Adipose tissue (tissue), 3 donors: ENCODE data around the gene RRM1. TPM values are rescaled to one million over a fixed set of nuclear protein-coding genes. Genes with fewer than 3 reads are reported as not detected.
A peak's percentile ranks its signal among the peaks of the same experiment; 100 is the strongest.

Experiments used
- H3K27ac ChIP-seq: one replicate; pipeline ENCODE4 v1.5.1; 2013; ENCODE audit warnings: low read depth, low read length
- WGBS, 3 donors: extraction: QIAGEN DNeasy Blood & Tissue Kit; methylation state at CpG; one replicate each; pipeline ENCODE4 v1.1.7; 2013; 5-methylcytosine and 5-hydroxymethylcytosine counted together
- polyA plus RNA-seq, 3 donors: library from polyadenylated mRNA; stranded (reverse); fragments of 200-250 nt; gene quantifications; one replicate each; pipeline ENCODE4 v1.2.3, GENCODE V29; 2013
- donor health status: healthy with polysubstance abuse.
- donor health status: Bipolar disorder and iron deficiency.
- donor health status: healthy.

The RRM1 gene
- polyA plus RNA-seq, 3 donors, result 13.1 to 20.5 (median 15.7) TPM

- H3K27ac ChIP-seq, result no peak overlapping the region
- WGBS, 3 donors, result 4 to 9% (median 8%) methylated on average over 4 of the region's 4 CpGs
Measured at GRCh38 chr11:4072668-4073285, 21.8 kb upstream of the RRM1 start.

DNA sequence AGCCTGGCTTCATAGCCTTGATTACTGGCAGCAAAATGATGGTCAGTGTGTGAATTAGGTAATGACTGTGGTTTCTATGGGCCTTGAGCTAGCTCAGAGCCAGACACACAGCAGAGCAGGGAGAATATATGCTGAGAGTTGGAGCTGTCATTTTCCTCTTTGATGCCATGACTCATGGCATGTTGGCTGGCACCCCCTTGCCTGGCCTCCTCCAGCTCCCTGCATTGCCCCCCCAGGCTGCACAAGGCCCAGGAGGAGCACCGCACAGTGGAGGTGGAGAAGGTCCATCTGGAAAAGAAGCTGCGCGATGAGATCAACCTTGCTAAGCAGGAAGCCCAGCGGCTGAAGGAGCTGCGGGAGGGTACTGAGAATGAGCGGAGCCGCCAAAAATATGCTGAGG is 20.3 kb upstream of the RRM1 start:
- H3K27ac ChIP-seq, result no peak overlapping the region
- WGBS, 3 donors, result 89 to 91% (median 90%) methylated on average over 7 of the region's 7 CpGs

DNA sequence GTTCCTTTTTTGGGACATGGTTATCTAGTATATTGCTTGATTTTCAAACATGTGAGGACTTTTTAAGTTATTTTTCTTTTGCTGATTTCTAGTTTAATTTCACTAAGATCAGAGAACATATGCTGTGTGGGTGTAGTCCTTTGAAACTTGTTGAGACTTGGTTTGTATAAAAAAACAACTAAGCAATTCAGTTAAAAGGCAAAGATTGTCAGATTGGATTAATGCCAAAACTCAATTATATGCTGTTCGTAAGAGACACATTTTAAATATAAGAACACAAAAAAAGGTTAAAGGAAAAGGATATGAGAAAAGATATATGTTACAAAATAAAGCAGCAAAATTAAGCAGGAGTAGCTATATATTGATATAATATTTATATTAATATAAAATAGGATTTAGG is 17.8 kb upstream of the RRM1 start:
- 57 to 82% (median 80%) methylated on average over 1 of the region's 1 CpG for WGBS, 3 donors
- H3K27ac ChIP-seq, result no peak overlapping the region

DNA sequence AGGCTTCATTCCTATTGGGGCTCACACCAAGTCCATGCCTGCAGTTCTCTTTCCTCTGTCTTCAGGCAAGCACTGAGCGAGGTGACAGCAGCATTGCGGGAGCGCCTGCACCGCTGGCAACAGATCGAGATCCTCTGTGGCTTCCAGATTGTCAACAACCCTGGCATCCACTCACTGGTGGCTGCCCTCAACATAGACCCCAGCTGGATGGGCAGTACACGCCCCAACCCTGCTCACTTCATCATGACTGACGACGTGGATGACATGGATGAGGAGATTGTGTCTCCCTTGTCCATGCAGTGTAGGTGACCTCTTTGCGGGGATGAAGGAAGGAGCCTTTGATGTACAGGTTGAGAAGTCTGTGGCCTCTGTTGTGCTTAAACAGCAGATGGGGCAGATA is 11.4 kb upstream of the RRM1 start:
- 82 to 83% (median 83%) methylated on average over 9 of the region's 9 CpGs for WGBS, 3 donors
- no peak overlapping the region for H3K27ac ChIP-seq

GRCh38 chr11:4084406-4085125 is 10.0 kb upstream of the RRM1 start:
- 89 to 93% (median 92%) methylated on average over 12 of the region's 12 CpGs for WGBS, 3 donors

GRCh38 chr11:4085575-4085974 is 9.0 kb upstream of the RRM1 start:
- H3K27ac ChIP-seq, result no peak overlapping the region

More at GRCh38 chr11:4084406-4085125, 10.0 kb upstream of the RRM1 start:
- no peak overlapping the region for H3K27ac ChIP-seq

- WGBS, 3 donors, result 84 to 88% (median 84%) methylated on average over 8 of the region's 8 CpGs
- no peak overlapping the region for H3K27ac ChIP-seq
Measured at GRCh38 chr11:4086575-4087353, 7.8 kb upstream of the RRM1 start.

DNA sequence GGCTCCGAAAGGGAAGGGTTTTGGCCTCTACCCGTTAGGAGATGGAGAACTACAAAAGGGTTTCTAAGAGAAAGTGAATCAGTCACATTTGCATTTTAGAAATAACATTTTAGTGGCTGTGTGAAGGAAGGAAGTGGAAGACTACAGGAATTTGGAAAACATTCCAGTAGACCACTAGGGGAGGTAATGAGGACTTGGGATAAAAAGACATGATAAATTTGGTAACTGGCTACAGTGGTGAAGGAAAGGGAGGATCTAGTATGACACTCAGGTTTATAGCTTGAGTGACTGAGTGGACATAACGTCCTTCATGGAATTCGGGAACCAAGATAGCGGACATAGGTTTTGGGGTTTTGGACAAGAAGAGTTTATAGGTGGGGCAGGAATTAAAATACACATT is 7.0 kb upstream of the RRM1 start:
- no peak overlapping the region for H3K27ac ChIP-seq

DNA sequence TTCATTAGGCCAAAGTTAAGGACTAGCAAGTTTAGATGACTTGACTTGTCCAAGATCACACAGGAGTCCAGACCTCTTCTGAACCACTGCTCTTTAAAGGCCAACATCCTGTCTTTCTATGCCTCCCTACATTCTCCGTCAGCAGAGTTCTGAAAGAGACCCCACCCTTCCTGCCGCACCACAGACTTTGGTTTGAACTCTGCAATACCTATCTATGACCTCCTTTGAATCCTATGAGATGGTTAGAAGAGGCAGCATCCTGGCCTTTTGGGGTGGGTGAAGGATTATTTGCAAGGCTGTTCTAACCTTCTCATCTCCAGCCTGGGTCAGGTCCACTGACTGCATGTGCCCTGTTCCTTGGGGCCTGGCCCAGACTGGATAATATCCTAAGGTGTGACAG is 4.3 kb upstream of the RRM1 start:
- H3K27ac ChIP-seq, result no peak overlapping the region
- WGBS, 3 donors, result 72 to 86% (median 86%) methylated on average over 2 of the region's 2 CpGs

More for the DNA sequence above, 7.0 kb upstream of the RRM1 start:
- WGBS, 3 donors, result 91 to 96% (median 92%) methylated on average over 5 of the region's 5 CpGs

DNA sequence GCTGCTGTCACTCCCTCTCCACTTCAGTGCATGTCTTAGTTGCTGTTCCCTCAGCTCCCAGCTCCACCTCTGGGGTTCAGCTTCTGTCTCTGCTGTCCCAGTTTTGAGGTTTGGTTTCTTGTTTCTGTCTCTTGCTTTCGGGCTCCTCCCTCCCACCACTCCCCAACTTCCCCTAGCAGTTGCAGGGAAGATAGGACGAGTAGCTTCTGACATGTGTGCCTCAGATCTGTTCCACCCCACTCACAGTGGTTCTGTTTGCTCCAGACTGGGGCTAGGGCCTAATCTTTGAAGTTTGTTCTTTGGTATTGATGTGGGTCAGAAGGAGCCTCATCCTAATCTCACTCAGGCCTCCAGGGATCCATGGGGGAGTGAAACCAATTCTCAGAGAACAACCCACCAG is 2.6 kb upstream of the RRM1 start:
- 17 to 41% (median 30%) methylated on average over 2 of the region's 2 CpGs for WGBS, 3 donors
- no peak overlapping the region for H3K27ac ChIP-seq

DNA sequence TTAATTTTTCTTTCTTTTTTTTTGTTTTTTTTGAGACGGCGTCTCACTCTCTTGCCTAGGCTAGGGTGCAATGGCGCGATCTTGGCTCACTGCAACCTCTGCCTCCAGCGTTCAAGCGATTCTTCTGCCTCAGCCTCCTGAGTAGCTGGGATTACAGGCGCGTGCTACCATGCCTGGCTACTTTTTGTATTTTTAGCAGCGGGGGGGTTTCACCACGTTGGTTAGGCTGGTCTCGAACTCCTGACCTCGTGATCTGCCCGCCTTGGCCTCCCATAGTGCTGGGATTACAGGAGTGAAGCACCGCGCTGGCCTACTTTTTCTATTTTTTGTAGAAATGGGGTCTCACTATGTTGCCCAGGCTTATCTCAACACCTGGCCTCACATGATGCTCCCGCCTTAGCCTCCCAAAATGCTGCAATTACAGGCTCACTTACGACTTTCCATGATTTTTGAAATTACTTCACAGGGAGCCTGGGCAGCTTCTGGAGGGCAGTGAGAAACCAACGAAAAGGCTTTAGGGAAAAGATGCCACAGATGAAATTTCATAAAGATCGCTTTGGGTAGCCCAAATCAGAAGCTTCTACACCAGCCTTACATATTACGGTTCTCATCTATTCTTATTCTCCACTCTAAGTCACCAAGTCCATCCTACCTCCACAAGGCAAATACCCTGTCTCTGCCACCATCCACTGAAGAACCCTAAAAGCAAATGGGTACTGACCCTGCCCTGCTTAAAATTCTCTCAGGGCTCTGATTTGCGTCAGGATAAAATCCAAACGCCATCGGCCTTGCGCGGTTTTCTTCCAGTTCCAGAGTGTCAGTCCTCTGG is 866 bp upstream of the RRM1 start:
- 67 to 74% (median 73%) methylated on average over 25 of the region's 25 CpGs for WGBS, 3 donors

GRCh38 chr11:4095509-4096230 is 1.1 kb downstream of the RRM1 start:
- no peak overlapping the region for H3K27ac ChIP-seq
- WGBS, 3 donors, result 16 to 22% (median 22%) methylated on average over 10 of the region's 10 CpGs

More for the DNA sequence above, 866 bp upstream of the RRM1 start:
- peak overlapping the region; percentile 45 for H3K27ac ChIP-seq

GRCh38 chr11:4098026-4098621 is 3.5 kb downstream of the RRM1 start:
- whole genome bisulfite sequencing, 3 donors, result 62 to 80% (median 63%) methylated on average over 4 of the region's 4 CpGs
- H3K27ac ChIP-seq, result no peak overlapping the region

DNA sequence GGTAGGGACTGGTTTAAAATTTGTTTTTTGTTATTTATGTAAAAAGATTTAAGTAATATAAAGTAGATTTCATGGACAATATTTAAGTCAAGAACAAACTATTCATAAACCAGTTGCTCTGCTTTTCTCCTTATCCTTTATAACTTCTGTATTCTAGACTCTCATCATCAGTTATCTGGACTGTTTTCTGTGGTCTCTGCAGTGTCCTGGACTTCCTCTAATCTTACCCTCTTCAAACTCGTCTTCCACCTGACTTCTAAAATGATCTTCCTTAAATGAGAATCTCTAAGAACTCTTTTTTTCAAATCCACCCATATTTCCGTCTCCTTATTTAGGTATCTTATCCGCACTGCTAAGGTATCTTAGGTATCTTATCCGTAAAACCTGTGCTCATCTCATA is 8.1 kb downstream of the RRM1 start:
- WGBS, 3 donors, result 85 to 94% (median 88%) methylated on average over 4 of the region's 4 CpGs
- H3K27ac ChIP-seq, result no peak overlapping the region

DNA sequence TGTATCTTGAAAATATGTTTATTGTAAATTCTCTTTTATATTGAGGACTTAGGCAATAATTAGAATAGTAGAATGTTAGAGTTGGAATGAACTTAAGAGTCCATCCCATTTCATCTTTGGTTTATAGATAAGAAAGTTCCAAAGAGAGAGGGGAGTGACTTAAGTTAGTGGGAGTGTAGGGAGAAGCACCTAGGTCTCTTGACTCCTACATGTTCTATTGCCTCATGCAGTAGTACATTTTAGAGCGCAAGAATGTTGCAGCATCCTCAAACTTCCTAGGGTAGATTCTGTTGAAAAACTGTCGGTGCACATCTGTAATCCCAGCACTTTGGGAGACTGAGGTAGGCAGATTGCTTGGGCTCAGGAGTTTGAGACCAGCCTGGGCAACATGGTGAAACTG is 8.7 kb downstream of the RRM1 start:
- 54 to 100% (median 77%) methylated on average over 2 of the region's 2 CpGs for WGBS, 3 donors
- H3K27ac ChIP-seq, result no peak overlapping the region

GRCh38 chr11:4105916-4106315 is 11.3 kb downstream of the RRM1 start:
- no peak overlapping the region for H3K27ac ChIP-seq
- WGBS, 3 donors, result 93 to 96% (median 93%) methylated on average over 1 of the region's 1 CpG

GRCh38 chr11:4111834-4112233 is 17.2 kb downstream of the RRM1 start:
- H3K27ac ChIP-seq, result no peak overlapping the region
- WGBS, 3 donors, result 77 to 78% (median 78%) methylated on average over 5 of the region's 5 CpGs

DNA sequence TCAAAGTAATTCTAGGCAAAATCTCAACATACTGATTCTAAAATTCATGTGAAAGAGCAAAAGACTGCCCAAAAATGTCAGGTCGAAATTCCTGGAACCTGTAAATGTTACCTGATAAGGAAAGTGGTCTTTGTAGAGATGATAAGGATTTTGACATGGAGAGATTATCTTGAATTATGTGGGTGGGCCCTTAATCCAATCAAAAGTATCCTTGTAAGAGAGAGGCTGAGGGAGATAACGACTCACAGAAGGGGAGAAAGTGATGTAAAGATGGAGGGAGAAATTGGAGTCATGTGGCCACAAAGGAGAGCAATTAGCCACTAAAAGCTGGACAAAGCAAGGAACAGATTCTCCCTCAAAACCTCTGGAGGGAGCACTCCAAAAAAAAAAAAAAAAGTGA is 20.5 kb downstream of the RRM1 start:
- 93 to 97% (median 93%) methylated on average over 2 of the region's 2 CpGs for WGBS, 3 donors

More for the DNA sequence above, 20.5 kb downstream of the RRM1 start:
- H3K27ac ChIP-seq, result no peak overlapping the region
